ENCODE results near the gene WDR81.
A peak's percentile ranks its signal among the peaks of the same experiment; 100 is the strongest.

WDR81 gene

DNA sequence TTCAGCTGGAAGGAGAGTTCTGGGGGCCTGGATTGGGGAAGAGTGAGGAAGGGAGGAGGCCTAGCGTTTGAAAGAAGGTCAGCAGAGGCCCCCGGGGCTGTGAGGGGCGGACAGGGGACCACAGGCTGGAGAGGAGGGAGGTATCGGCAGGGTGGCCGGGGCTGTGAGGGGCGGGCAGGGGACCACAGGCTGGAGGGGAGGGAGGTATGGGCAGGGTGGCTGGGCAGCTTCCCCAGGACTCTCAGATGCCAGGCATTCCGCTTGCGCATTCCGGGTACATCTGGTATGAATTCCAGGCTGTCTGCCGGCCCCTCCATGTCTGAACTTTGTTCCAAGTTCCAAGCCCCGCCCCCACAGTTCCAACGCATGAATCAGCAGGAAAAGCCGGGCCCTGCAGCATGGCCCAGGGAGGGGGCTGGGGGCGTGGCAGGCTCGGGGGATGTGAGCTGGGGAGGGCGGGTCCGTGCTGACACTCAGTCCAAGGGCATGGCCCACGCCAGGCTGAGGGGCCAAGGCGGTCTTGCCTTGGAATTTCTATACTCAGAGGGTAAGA is 10.0 kb upstream of the WDR81 start:
- peak; percentile 92 for DNase-seq
- Histone ChIP-seq H3K27me3 (ENCODE audit: insufficient read depth, low read depth, severe bottlenecking) (no peaks in the 10 kb centered on the region), H3K27ac (peak overlapping the region; percentile 44; the same call in 1 of the 2 replicates), H3K36me3 (no peaks in the 10 kb centered on the region), H3K9me3 (ENCODE audit: severe bottlenecking) (no peaks in the 10 kb centered on the region), H3K4me3 (ENCODE audit: low read depth, low read length) (peak overlapping the region; percentile 29)
- TF ChIP-seq, protein P1, sequence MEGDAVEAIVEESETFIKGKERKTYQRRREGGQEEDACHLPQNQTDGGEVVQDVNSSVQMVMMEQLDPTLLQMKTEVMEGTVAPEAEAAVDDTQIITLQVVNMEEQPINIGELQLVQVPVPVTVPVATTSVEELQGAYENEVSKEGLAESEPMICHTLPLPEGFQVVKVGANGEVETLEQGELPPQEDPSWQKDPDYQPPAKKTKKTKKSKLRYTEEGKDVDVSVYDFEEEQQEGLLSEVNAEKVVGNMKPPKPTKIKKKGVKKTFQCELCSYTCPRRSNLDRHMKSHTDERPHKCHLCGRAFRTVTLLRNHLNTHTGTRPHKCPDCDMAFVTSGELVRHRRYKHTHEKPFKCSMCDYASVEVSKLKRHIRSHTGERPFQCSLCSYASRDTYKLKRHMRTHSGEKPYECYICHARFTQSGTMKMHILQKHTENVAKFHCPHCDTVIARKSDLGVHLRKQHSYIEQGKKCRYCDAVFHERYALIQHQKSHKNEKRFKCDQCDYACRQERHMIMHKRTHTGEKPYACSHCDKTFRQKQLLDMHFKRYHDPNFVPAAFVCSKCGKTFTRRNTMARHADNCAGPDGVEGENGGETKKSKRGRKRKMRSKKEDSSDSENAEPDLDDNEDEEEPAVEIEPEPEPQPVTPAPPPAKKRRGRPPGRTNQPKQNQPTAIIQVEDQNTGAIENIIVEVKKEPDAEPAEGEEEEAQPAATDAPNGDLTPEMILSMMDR (IDR thresholded peaks at IDR 0.05; ENCODE audit: low read depth, low read length) = no peak

DNA sequence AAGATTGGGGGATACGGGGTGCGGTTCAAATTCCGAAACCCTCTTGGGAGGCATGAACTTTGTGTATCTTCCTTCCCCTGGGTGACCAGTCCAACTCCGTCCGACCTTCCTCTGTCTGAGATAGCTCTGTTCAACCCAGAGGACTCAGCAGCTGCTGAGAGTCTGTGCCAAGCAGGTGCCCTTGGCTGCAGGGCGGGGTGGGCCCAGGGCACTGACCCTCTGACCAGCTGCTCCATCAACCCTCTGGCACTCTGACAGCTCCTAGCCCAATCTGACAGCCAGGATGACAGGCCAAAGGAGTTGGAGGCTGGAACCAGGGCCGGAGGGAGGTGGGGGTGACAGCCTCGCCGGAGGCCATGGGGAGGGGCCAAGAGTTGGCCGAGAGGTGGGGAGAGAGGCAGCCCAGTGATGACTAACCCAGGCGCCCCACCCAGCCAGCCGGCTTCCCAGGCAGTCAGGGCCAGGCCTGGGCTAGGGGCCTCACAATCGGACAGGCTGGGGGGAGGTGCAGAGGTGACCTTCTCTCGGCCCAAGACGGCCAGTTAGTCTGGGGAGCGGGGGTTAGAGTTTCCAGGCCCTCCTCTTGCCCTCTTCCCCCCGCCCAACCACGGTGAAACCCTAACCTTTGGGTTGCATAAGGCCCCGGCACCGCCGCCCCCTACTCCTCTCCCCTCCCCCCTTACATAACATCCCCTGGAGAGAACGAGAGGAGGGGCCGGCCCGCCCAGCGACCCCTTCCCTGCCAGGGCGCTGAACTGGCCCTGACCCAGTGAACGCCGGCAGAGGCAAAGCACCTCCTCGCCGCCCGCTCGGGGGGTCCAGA is 9.3 kb upstream of the WDR81 start:
- no peaks in the 10 kb centered on the region for H3K27me3 ChIP-seq (ENCODE audit: insufficient read depth, low read depth, severe bottlenecking)
- no peak overlapping the region for H3K27ac ChIP-seq
- DNase-seq = peak; percentile 39

DNA sequence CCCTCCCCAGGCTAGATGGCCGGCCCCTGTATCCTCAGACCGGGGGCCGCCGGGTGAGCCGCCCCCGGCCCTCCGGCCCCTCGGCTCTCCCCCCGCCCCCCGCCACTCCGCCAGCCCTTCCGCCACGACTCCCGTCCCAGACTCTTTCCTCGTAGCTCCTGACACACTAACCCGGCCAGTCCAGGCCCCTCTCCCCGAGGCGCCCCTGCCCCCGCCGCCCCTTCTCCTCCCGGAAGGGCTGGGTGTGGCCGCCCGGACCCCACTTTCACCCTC is 8.8 kb upstream of the WDR81 start:
- DNase-seq = no peak

More for the DNA sequence above, 9.3 kb upstream of the WDR81 start:
- H3K36me3 ChIP-seq = no peaks in the 10 kb centered on the region
- TF ChIP-seq, protein P1 (IDR thresholded peaks at IDR 0.05; ENCODE audit: low read depth, low read length) = no peak
- peak overlapping the region; percentile 47 for H3K4me3 ChIP-seq (ENCODE audit: low read depth, low read length)
- H3K9me3 ChIP-seq (ENCODE audit: severe bottlenecking) = no peaks in the 10 kb centered on the region

DNA sequence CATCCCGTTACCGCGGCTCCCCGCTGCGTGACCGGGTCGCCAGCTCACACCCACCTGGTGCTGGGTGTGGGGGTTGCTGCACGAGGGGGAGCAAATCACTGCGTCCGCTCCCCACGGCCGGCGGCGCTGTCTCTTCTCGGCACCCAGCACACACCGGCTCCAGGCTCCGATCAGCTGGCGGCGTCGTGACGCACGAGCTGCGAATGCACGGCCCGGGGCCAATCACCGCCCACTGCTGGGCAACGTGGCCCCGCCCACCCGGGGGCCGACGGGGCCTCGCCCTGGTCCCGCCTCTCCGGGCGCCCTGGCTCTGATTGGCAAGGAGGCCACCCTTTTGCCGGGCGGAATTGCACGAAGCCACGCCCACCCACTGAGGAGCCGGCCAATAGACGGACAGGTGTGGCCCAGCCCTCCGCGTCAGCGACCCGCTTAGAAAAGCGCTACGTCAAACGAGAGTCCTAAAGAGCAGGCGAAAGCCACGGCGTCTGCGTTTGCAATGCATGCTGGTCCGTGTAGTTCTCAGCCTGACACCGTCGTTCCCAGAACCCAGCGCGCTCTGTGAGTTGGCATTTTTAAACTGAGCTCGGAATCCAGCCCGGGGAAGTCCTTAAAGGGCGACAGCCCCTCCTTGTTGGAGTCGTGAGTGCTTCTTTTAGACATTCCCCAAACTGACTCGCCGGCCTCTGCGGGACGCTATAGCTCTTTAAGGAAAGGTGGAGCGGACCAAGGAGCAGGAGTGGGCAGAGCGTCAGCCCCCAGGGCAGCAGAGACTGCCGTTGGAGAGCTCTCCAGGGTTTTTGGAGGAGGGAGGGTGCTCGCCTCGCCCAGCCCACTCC is 8.2 kb upstream of the WDR81 start:
- peak overlapping the region; percentile 91 for H3K27ac ChIP-seq
- H3K36me3 ChIP-seq = no peaks in the 10 kb centered on the region
- TF ChIP-seq, protein P1 (IDR thresholded peaks at IDR 0.05; ENCODE audit: low read depth, low read length) = 0 out of 2 replicates have a peak, but pooled peaks have one; percentile 8
- no peaks in the 10 kb centered on the region for H3K9me3 ChIP-seq (ENCODE audit: severe bottlenecking)
- H3K4me3 ChIP-seq (ENCODE audit: low read depth, low read length) = peak overlapping the region; percentile 81
- DNase-seq = peak; percentile 100
- no peaks in the 10 kb centered on the region for H3K27me3 ChIP-seq (ENCODE audit: insufficient read depth, low read depth, severe bottlenecking)

More for the DNA sequence above, 8.8 kb upstream of the WDR81 start:
- Histone ChIP-seq H3K27ac (no peak overlapping the region; the same call in 1 of the 2 replicates), H3K4me3 (ENCODE audit: low read depth, low read length) (peak overlapping the region; percentile 47), H3K27me3 (ENCODE audit: insufficient read depth, low read depth, severe bottlenecking) (no peaks in the 10 kb centered on the region), H3K9me3 (ENCODE audit: severe bottlenecking) (no peaks in the 10 kb centered on the region), H3K36me3 (no peaks in the 10 kb centered on the region)
- TF ChIP-seq, protein P1 (IDR thresholded peaks at IDR 0.05; ENCODE audit: low read depth, low read length) = no peak

DNA sequence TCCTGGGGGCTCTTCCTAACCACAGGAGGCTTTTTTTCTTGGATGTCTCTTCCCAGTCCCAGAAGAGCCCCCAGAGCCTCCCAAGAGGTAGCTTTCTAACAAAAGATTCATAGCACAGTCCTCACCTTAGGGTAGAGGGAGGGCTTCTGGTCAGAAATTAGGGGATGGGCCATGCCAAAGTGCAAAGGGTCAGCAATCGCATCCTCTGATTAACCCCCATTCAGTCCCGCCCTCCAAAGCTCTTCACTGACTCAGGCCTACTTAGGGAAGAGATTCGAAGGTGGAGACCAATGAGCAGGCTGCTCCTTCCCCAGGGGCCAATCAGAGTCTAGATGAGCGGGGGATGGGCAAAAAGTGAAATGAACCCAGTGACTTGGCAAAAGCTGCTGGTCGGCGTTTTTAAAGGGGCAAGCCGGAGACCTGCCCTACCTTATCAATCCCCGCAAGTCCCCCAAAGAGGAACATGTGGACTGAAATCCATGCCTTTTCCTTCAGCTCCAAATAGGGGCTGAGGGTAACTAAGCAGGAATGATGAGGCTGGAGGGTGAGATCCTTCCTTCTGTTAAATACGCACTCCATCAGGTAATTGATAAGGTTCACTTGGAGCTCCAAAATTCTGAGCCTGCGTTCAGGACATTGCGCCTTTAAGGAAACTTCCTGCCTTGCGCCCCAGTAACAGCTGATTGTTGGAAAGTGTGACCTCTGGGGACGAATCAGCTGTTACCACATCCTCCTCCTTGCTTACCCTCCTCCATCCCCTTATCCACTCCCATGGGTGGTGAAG is 7.4 kb upstream of the WDR81 start:
- Histone ChIP-seq H3K36me3 (no peaks in the 10 kb centered on the region), H3K4me3 (ENCODE audit: low read depth, low read length) (peak overlapping the region; percentile 81), H3K27me3 (ENCODE audit: insufficient read depth, low read depth, severe bottlenecking) (no peaks in the 10 kb centered on the region), H3K9me3 (ENCODE audit: severe bottlenecking) (no peaks in the 10 kb centered on the region), H3K27ac (peak overlapping the region; percentile 91)
- peak; percentile 95 for DNase-seq
- TF ChIP-seq, protein P1 (IDR thresholded peaks at IDR 0.05; ENCODE audit: low read depth, low read length) = no peak

All from WERI-Rb-1 (cell line).